Astrocyte of the spinal cord (primary cell): ENCODE measurements around the gene MRPL11.

ENCODE experiments used
- DNase-seq: peaks from one replicate; pipeline ENCODE4 v3.0.0; 2011; ENCODE audit warnings: low read depth, low spot score
- H3K4me3 ChIP-seq: 2 replicates; pipeline ENCODE4 v1.5.1; 2011; ENCODE audit warnings: low read depth, mild to moderate bottlenecking, low read length, moderate library complexity
- CTCF ChIP-seq: IDR thresholded peaks from 2 replicates; pipeline ENCODE4 v1.5.1; 2012; ENCODE audit warnings: low read depth, mild to moderate bottlenecking, low read length, inconsistent platforms
- in situ Hi-C: cut with HindIII; loops from 2 replicates; pipeline ENCODE4 v1.10.0; 2017; ENCODE audit warnings: low sequenced_read_pairs

MRPL11 gene

DNA sequence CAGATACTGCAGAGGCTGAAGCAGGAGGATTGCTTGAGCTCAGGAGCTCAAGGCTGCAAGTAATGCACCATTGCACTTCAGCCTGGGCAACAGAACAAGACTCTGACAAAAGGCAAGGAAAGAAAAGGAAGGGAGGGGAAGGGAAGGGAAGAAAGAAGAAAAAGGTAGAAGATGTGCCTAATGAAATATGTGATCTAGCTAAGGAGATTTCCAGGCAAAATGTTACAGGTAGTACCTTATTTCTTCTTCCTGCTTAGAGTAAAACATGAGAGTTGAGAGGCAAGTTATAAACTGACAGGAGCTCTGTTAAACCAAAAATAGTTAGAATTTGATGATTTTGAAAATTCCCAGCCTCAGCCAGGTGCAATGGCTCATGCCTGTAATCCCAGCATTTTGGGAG, 23.4 kb upstream of the MRPL11 start:
- no peak overlapping the region for H3K4me3 ChIP-seq
- in situ Hi-C loops = no loop called here
- no peak for TF ChIP-seq CTCF
- no peak for DNase-seq

DNA sequence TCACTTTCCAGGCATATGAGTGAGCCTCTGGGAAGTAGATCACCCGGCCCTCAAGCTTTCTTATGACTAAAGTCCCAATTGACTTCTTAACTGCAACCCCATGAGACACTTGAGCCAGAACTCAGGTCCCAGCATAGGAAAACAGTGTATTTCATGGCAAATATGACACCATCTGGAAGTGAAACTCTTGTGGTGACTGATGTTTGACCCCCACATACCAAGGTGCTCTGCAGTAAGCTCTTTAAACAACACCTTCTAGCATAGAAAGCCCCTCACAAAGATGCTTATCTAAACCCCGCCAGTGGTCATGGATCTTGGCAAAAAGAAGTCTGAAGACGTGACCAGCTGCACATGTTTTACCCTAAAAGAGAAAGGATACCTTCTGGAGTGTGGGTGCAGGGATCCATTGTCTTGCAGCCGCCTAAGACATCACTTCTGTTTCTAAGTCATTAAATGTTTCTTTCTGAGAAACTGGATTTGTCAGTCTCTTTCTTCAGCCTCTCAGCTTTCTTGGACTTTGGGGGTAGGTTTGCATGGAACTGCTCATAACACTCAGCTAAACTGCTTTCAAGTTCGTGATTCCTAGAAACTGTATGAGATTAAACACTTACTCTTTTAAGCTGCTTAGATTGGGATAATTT, 20.6 kb upstream of the MRPL11 start:
- no peak overlapping the region for H3K4me3 ChIP-seq
- DNase-seq = no peak
- no peak for TF ChIP-seq CTCF

GRCh38 chr11:66457826-66458225, 19.2 kb upstream of the MRPL11 start:
- in situ Hi-C loops = no loop called here
- DNase-seq = no peak

More for the DNA sequence above, 20.6 kb upstream of the MRPL11 start:
- in situ Hi-C loops = no loop called here

DNA sequence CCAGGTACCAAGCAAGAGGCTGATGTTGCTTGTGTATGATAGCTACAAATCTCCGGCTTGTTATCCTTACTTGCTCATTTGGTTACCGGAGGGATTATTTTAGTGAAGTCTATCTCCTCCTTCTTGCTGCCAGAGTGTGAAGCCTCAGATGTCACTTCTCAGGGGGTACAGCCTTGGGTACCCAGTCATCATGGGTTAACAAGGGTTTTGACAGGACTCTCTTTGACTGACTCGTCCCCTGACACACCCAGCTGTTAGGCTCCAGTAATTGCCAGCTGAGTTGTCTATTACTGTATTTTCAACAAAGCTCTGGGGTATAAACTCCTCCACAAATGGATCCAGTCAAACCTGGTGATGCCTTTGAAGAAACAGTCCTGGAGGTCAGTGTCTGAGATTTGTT, 16.2 kb upstream of the MRPL11 start:
- H3K4me3 ChIP-seq = no peak overlapping the region
- TF ChIP-seq CTCF = no peak
- in situ Hi-C loops = no loop called here
- no peak for DNase-seq

More at GRCh38 chr11:66457826-66458225, 19.2 kb upstream of the MRPL11 start:
- TF ChIP-seq CTCF = no peak
- no peak overlapping the region for H3K4me3 ChIP-seq

- H3K4me3 ChIP-seq = no peak overlapping the region
- no peak for TF ChIP-seq CTCF
- in situ Hi-C loops = no loop called here
- no peak for DNase-seq
Measured at GRCh38 chr11:66454247-66454646, 15.6 kb upstream of the MRPL11 start.

DNA sequence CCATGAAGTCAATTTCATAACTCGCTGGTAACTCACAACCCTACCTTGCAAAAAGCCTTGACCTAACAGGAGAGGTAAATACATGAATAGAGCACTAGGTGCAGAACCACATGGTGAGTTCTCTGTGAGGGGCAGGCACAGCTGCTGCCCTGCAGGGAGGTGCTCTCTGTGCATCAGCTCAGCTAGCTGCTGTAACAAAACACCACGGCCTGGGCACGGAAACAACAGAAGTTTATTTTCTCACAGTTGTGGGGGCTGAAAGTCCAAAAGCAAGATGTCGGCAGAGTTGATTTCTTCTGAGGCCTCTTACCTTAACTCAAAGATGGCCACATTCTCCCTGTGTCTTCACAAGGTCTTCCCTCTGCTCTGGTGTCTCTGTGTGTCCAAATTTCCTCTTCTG, 13.0 kb upstream of the MRPL11 start:
- no peak for DNase-seq
- H3K4me3 ChIP-seq = no peak overlapping the region
- no peak for TF ChIP-seq CTCF
- in situ Hi-C loops = no loop called here
